DND-41 (cell line): ENCODE data around the gene SPEM1.

Source experiments
- ATAC-seq: fragments of 200-7000 bp; cut with Tn5 transposase; 3 replicates; pipeline ENCODE4 v1.9.1; 2021; ENCODE audit warnings: low read depth; ENCODE audit not compliant: insufficient read depth
- DNase-seq: peaks from one replicate; pipeline ENCODE4 v3.0.0-alpha.2; 2020
- H2AFZ ChIP-seq: 2 replicates; pipeline ENCODE4 v1.6.0; 2012; ENCODE audit warnings: low read depth, low read length
- H3K27ac ChIP-seq: 2 replicates; pipeline ENCODE4 v1.5.1; 2012; ENCODE audit warnings: low read length, inconsistent platforms
- H3K27me3 ChIP-seq: fragments of 200-600 bp; sonication (generic); 2 replicates; pipeline ENCODE4 v1.6.0; 2012; ENCODE audit warnings: low read length, mild to moderate bottlenecking, inconsistent platforms; ENCODE audit not compliant: insufficient read depth, poor library complexity
- H3K36me3 ChIP-seq: 2 replicates; pipeline ENCODE4 v1.5.1; 2012; ENCODE audit warnings: low read length, inconsistent platforms; ENCODE audit not compliant: insufficient read depth
- H3K4me1 ChIP-seq: 2 replicates; pipeline ENCODE4 v1.5.1; 2012; ENCODE audit warnings: mild to moderate bottlenecking, low read length; ENCODE audit not compliant: insufficient read depth
- H3K4me2 ChIP-seq: 2 replicates; pipeline ENCODE4 v1.6.0; 2012; ENCODE audit warnings: mild to moderate bottlenecking, moderate library complexity, low read length, inconsistent platforms; ENCODE audit not compliant: insufficient read depth
- H3K4me3 ChIP-seq, 2 experiments: fragments of 200-600 bp in 1 of 2; shearing (Covaris generic) in 1 of 2; 2 replicates each; pipeline ENCODE4 v1.5.1; 2012 to 2016; ENCODE audit warnings: inconsistent platforms in 2 of 2, low read length in 2 of 2, mild to moderate bottlenecking in 2 of 2, low read depth in 1 of 2, moderate library complexity in 1 of 2
- H3K79me2 ChIP-seq: 2 replicates; pipeline ENCODE4 v1.6.0; 2012; ENCODE audit warnings: low read length, inconsistent platforms; ENCODE audit not compliant: insufficient read depth
- H3K9ac ChIP-seq: 2 replicates; pipeline ENCODE4 v1.6.0; 2012; ENCODE audit warnings: low read depth, mild to moderate bottlenecking, inconsistent platforms, low read length, moderate library complexity
- H3K9me3 ChIP-seq: 2 replicates; pipeline ENCODE4 v1.5.1; 2012; ENCODE audit warnings: low read length, moderate library complexity, mild to moderate bottlenecking, inconsistent platforms; ENCODE audit not compliant: insufficient read depth, severe bottlenecking
- H4K20me1 ChIP-seq: 2 replicates; pipeline ENCODE4 v1.6.0; 2012; ENCODE audit warnings: low read length; ENCODE audit not compliant: insufficient read depth
- CTCF ChIP-seq: IDR thresholded peaks from 2 replicates; pipeline ENCODE4 v1.5.1; 2012; ENCODE audit warnings: borderline replicate concordance, low read length, moderate library complexity, mild to moderate bottlenecking; ENCODE audit not compliant: poor library complexity, severe bottlenecking; ENCODE audit errors: extremely low read depth
- EZH2 ChIP-seq: IDR thresholded peaks from 3 replicates; pipeline ENCODE4 v1.6.1; 2012; ENCODE audit warnings: borderline replicate concordance, low read depth, mild to moderate bottlenecking, moderate library complexity, low read length, inconsistent platforms; ENCODE audit not compliant: severe bottlenecking

Gene SPEM1

GRCh38 chr17:7407082-7407481, 13.0 kb upstream of the SPEM1 start:
- no peak for DNase-seq
- Histone ChIP-seq H3K4me2 (no peak overlapping the region), H3K9me3 (no peaks in the 10 kb centered on the region), H3K79me2 (peaks cover 9% of the 10 kb centered on the region; the same call in 1 of the 2 replicates), H4K20me1 (0 out of 2 replicates have a peak, but pooled peaks cover 2% of the 10 kb centered on the region), H3K27me3 (no peaks in the 10 kb centered on the region), H3K36me3 (peaks cover 23% of the 10 kb centered on the region), H3K4me3 (no peak overlapping the region), H3K27ac (no peak overlapping the region), H3K4me1 (peaks cover 25% of the 10 kb centered on the region), H2AFZ (no peak overlapping the region), H3K9ac (no peak overlapping the region)
- TF ChIP-seq EZH2, result no peak
- no peak for TF ChIP-seq CTCF
- ATAC-seq, result no peak

DNA sequence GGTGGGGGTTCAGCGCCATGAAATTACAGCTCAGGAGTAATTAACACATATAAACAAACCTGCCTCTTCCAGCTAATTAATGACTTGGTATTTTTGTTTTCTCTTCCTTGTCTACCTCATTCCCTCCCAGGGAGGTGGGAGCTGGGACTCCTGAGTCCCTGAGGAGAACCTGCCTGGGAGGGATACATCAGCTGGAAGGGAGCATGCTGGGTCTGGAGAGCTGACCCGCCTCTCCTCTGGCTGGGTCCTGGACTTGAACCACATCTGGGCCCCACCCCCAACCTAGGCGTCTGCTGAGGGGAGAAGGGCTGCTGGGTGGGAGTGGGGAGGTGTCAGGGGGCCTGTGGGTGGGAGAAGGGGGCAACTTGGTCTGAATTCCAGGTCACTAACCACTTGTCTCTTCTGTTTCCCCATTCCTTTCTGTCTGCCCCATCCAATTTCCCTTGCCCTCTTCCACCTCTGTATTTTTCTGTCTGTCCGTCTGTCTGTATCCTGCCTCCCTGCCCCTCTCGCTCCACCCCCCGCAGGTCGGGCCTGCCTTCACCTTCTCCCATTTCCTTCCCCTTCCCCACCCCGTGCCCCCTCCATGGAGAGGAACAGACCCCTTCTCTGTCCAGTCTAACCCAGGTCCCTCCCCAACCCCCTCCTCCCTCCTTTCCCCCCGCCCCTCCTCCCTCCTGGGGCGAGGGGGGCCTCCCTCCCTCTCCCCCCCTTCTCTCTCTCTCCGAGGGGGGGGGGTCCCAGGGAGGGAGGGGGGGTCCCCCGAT, 12.5 kb upstream of the SPEM1 start, which contains the start of gene NLGN2:
Gene NLGN2 (plus strand): TSS at position 361 of the 767 bp plus-strand sequence. CDS start 411 bp downstream, outside the sequence.
- Histone ChIP-seq H3K4me3 (no peak within 1 kb of the TSS), H2AFZ (no peak within 1 kb of the TSS), H3K4me2 (no peak within 1 kb of the TSS)

GRCh38 chr17:7408252-7408727, 11.8 kb upstream of the SPEM1 start:
- Histone ChIP-seq H3K36me3 (peaks cover 23% of the 10 kb centered on the region), H4K20me1 (0 out of 2 replicates have a peak, but pooled peaks cover 2% of the 10 kb centered on the region), H3K9ac (no peak overlapping the region), H3K27ac (no peak overlapping the region), H3K27me3 (no peaks in the 10 kb centered on the region), H2AFZ (no peak overlapping the region), H3K4me2 (no peak overlapping the region), H3K4me3 (no peak overlapping the region), H3K4me1 (peaks cover 18% of the 10 kb centered on the region), H3K9me3 (no peaks in the 10 kb centered on the region), H3K79me2 (peaks cover 4% of the 10 kb centered on the region; the same call in 1 of the 2 replicates)
- DNase-seq, result no peak
- no peak for ATAC-seq
- TF ChIP-seq EZH2 (no peak), CTCF (no peak)

More for the DNA sequence above, 12.5 kb upstream of the SPEM1 start, which contains the start of gene NLGN2:
- Histone ChIP-seq H3K79me2 (peaks cover 9% of the 10 kb centered on the region; the same call in 1 of the 2 replicates), H3K4me1 (peaks cover 24% of the 10 kb centered on the region), H4K20me1 (0 out of 2 replicates have a peak, but pooled peaks cover 2% of the 10 kb centered on the region), H3K27ac (no peak within 1 kb of the TSS), H3K9ac (no peak within 1 kb of the TSS), H3K36me3 (peaks cover 23% of the 10 kb centered on the region), H3K27me3 (no peaks in the 10 kb centered on the region), H3K9me3 (no peaks in the 10 kb centered on the region)
- ATAC-seq (no peak), DNase-seq (no peak)
- TF ChIP-seq CTCF, result no peak
- no peak for TF ChIP-seq EZH2
